Measurements from ENCODE around the gene TEDC1.

DNA sequence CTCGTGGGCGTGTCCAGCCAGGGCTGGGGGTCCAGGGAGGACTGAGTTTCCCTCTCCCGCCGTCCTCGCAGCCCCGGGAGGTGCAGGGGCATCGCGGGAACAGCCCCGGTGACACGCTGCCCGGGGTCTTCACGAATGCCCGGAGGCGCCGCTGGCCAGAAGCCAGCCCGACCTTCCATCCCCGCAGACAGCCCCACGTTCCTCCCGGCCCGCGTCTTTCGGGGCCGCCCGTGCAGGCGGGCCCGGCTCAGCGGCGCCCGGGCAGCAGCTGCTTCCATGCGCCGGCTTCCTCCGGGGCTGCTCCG lies 827 bp upstream of the TEDC1 start:
- TF ChIP-seq CTCF (tag by site-specific recombination; IDR thresholded peaks at IDR 0.05) (no peak), ZNF274 (IDR thresholded peaks at IDR 0.05; ENCODE audit: low read length) (no peak), ZNF274 (tag by site-specific recombination; IDR thresholded peaks at IDR 0.05; ENCODE audit: borderline replicate concordance) (no peak), ZNF324 (tag by site-specific recombination; IDR thresholded peaks at IDR 0.05) (no peak), REST (tag by site-specific recombination; IDR thresholded peaks at IDR 0.05) (no peak), TCF7L2 (IDR thresholded peaks at IDR 0.05; ENCODE audit: borderline replicate concordance, low read depth, low read length) (no peak), HOXD13 (CRISPR knock-in tag; IDR thresholded peaks at IDR 0.05; ENCODE audit: borderline replicate concordance) (no peak), ZNF416 (tag by site-specific recombination; IDR thresholded peaks at IDR 0.05) (no peak), ZNF37A (tag by site-specific recombination; IDR thresholded peaks at IDR 0.05) (no peak)
- TF ChIP-seq, protein P1, sequence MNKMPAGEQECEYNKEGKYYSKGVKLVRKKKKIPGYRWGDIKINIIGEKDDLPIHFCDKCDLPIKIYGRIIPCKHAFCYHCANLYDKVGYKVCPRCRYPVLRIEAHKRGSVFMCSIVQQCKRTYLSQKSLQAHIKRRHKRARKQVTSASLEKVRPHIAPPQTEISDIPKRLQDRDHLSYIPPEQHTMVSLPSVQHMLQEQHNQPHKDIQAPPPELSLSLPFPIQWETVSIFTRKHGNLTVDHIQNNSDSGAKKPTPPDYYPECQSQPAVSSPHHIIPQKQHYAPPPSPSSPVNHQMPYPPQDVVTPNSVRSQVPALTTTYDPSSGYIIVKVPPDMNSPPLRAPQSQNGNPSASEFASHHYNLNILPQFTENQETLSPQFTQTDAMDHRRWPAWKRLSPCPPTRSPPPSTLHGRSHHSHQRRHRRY (tag by site-specific recombination; IDR thresholded peaks at IDR 0.05): no peak
